Neural cell (in vitro differentiated cells): ENCODE results near the gene OOSP1. TPM values are rescaled to one million over a fixed set of nuclear protein-coding genes. Genes with fewer than 3 reads are reported as not detected.

Experiments
- H2AFZ ChIP-seq: fragments of 200-600, 300-800 bp; sonication (generic), shearing (Covaris generic); 2 replicates; pipeline ENCODE4 v1.6.0; 2014; ENCODE audit warnings: low read depth, mild to moderate bottlenecking, antibody characterized with exemption, low read length, moderate library complexity
- H3F3A ChIP-seq: fragments of 200-600 bp; shearing (Covaris generic); 2 replicates; pipeline ENCODE4 v1.6.1; 2016; ENCODE audit warnings: mild to moderate bottlenecking, moderate library complexity, mixed read lengths, antibody characterized with exemption, low read length; ENCODE audit not compliant: insufficient read depth, poor library complexity, severe bottlenecking
- H3K27ac ChIP-seq: fragments of 200-600, 300-800 bp; sonication (generic), shearing (Covaris generic); 2 replicates; pipeline ENCODE4 v1.5.1; 2014; ENCODE audit warnings: mild to moderate bottlenecking, low read length, moderate library complexity
- H3K27me3 ChIP-seq: fragments of 300-800, 200-600 bp; sonication (generic), shearing (Covaris generic); 2 replicates; pipeline ENCODE4 v1.6.0; 2014; ENCODE audit warnings: mild to moderate bottlenecking, low read depth, low read length, moderate library complexity; ENCODE audit not compliant: insufficient read depth
- H3K36me3 ChIP-seq: fragments of 300-800, 200-600 bp; sonication (generic), shearing (Covaris generic); 2 replicates; pipeline ENCODE4 v1.5.1; 2014; ENCODE audit warnings: mild to moderate bottlenecking, antibody characterized with exemption, low read length, moderate library complexity; ENCODE audit not compliant: insufficient read depth
- H3K4me2 ChIP-seq: fragments of 300-800, 200-600 bp; sonication (generic), shearing (Covaris generic); 2 replicates; pipeline ENCODE4 v1.6.0; 2014; ENCODE audit warnings: mild to moderate bottlenecking, low read length
- H3K4me3 ChIP-seq: fragments of 300-800, 200-600 bp; sonication (generic), shearing (Covaris generic); 2 replicates; pipeline ENCODE4 v1.5.1; 2014; ENCODE audit warnings: mild to moderate bottlenecking, low read length, moderate library complexity
- H3K79me2 ChIP-seq: fragments of 200-600 bp; shearing (Covaris generic); replicated peaks from 2 replicates; pipeline ENCODE4 v1.6.0; 2014; ENCODE audit warnings: mild to moderate bottlenecking, low read length, moderate library complexity; ENCODE audit not compliant: insufficient read depth
- H3K9ac ChIP-seq: fragments of 300-800, 200-600 bp; sonication (generic), shearing (Covaris generic); 2 replicates; pipeline ENCODE4 v1.6.1; 2016; ENCODE audit warnings: mild to moderate bottlenecking, low read length, mixed read lengths
- H3K9me2 ChIP-seq: fragments of 200-600 bp; shearing (Covaris generic); 2 replicates; pipeline ENCODE4 v1.6.1; 2016; ENCODE audit warnings: mild to moderate bottlenecking, low read length, mixed read lengths; ENCODE audit not compliant: insufficient read depth
- H3K9me3 ChIP-seq: fragments of 200-600, 300-800 bp; sonication (generic), shearing (Covaris generic); 2 replicates; pipeline ENCODE4 v1.6.1; 2016; ENCODE audit warnings: mild to moderate bottlenecking, mixed run types, low read length, moderate library complexity, mixed read lengths
- H4K20me1 ChIP-seq: fragments of 200-600 bp; shearing (Covaris generic); 2 replicates; pipeline ENCODE4 v1.6.1; 2016; ENCODE audit warnings: mild to moderate bottlenecking, mixed run types; ENCODE audit not compliant: insufficient read depth
- EP300 ChIP-seq: fragments of 450-650 bp; conservative IDR thresholded peaks from 2 replicates; pipeline ENCODE4 v1.6.1; 2014; ENCODE audit warnings: antibody characterized with exemption, mild to moderate bottlenecking, moderate library complexity; ENCODE audit not compliant: poor library complexity, severe bottlenecking
- EZH2 ChIP-seq: fragments of 200-600, 300-800 bp; shearing (Covaris generic), sonication (generic); IDR thresholded peaks from 2 replicates; pipeline ENCODE4 v1.6.1; 2014; ENCODE audit warnings: antibody characterized with exemption, low read length, borderline replicate concordance, mild to moderate bottlenecking; ENCODE audit not compliant: insufficient read depth, poor library complexity, severe bottlenecking
- MXI1 ChIP-seq: fragments of 450-650 bp; conservative IDR thresholded peaks from 2 replicates; pipeline ENCODE4 v1.6.1; 2014; ENCODE audit warnings: antibody characterized with exemption, mild to moderate bottlenecking; ENCODE audit not compliant: poor library complexity, severe bottlenecking
- POLR2AphosphoS5 ChIP-seq: IDR thresholded peaks from 2 replicates; pipeline ENCODE4 v1.6.1; 2012
- RAD21 ChIP-seq: fragments of 450-650 bp; conservative IDR thresholded peaks from 2 replicates; pipeline ENCODE4 v1.6.1; 2014; ENCODE audit warnings: antibody characterized with exemption, mild to moderate bottlenecking, moderate library complexity
- SMC3 ChIP-seq: fragments of 450-650 bp; conservative IDR thresholded peaks from 2 replicates; pipeline ENCODE4 v1.6.1; 2014; ENCODE audit warnings: antibody characterized with exemption, mild to moderate bottlenecking, moderate library complexity; ENCODE audit not compliant: poor library complexity
- TAF1 ChIP-seq: IDR thresholded peaks from 2 replicates; pipeline ENCODE4 v1.6.1; 2012; ENCODE audit warnings: low read depth
- polyA plus RNA-seq: library from polyadenylated mRNA; depleted of rRNA; stranded (reverse); fragments of >200 nt; gene quantifications from 2 replicates; pipeline ENCODE4 v1.2.3, GENCODE V29; 2014
- TF ChIP-seq, protein P1 (sequence below): fragments of 450-650 bp; IDR thresholded peaks from 2 replicates; pipeline ENCODE4 v1.5.1; 2014; ENCODE audit warnings: antibody characterized with exemption, mild to moderate bottlenecking, moderate library complexity; ENCODE audit not compliant: poor library complexity, severe bottlenecking
- TF ChIP-seq, protein P2 (sequence below): IDR thresholded peaks from 2 replicates; pipeline ENCODE4 v1.6.1; 2012; ENCODE audit warnings: borderline replicate concordance

Gene OOSP1
- polyA plus RNA-seq, 1 donor from 2014 or later, result not detected

DNA sequence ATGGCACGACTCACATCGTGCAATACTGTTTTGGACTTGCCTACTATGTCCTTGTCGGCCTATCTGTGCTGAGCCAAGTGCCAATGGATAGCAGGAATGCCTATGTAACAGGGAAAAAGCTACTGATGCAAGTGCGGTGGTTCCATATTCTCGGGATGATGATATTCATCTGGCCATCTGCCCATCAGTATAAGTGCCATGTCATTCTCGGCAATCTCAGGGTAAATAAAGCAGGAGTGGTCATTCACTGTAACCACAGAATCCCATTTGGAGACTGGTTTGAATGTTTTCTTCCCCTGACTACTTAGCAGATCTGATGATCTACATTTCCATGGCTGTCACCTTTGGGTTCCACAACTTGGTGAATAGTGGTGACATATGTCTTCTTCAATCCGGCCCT, 39.6 kb upstream of the OOSP1 start:
- Histone ChIP-seq H3K27me3 (no peaks in the 10 kb centered on the region), H3K9ac (no peak overlapping the region), H2AFZ (no peak overlapping the region), H3K4me3 (no peak overlapping the region), H3K79me2 (no peaks in the 10 kb centered on the region), H3K9me2 (no peaks in the 10 kb centered on the region), H3K36me3 (no peaks in the 10 kb centered on the region), H3K9me3 (no peaks in the 10 kb centered on the region), H4K20me1 (no peaks in the 10 kb centered on the region), H3K4me2 (no peak overlapping the region), H3F3A (no peaks in the 10 kb centered on the region), H3K27ac (no peak overlapping the region)
- TF ChIP-seq RAD21 (no peak), TAF1 (no peak), MXI1 (no peak), EP300 (no peak), EZH2 (no peak), SMC3 (no peak), POLR2AphosphoS5 (no peak)
- TF ChIP-seq, protein P1, sequence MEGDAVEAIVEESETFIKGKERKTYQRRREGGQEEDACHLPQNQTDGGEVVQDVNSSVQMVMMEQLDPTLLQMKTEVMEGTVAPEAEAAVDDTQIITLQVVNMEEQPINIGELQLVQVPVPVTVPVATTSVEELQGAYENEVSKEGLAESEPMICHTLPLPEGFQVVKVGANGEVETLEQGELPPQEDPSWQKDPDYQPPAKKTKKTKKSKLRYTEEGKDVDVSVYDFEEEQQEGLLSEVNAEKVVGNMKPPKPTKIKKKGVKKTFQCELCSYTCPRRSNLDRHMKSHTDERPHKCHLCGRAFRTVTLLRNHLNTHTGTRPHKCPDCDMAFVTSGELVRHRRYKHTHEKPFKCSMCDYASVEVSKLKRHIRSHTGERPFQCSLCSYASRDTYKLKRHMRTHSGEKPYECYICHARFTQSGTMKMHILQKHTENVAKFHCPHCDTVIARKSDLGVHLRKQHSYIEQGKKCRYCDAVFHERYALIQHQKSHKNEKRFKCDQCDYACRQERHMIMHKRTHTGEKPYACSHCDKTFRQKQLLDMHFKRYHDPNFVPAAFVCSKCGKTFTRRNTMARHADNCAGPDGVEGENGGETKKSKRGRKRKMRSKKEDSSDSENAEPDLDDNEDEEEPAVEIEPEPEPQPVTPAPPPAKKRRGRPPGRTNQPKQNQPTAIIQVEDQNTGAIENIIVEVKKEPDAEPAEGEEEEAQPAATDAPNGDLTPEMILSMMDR, result no peak
- TF ChIP-seq, protein P2, sequence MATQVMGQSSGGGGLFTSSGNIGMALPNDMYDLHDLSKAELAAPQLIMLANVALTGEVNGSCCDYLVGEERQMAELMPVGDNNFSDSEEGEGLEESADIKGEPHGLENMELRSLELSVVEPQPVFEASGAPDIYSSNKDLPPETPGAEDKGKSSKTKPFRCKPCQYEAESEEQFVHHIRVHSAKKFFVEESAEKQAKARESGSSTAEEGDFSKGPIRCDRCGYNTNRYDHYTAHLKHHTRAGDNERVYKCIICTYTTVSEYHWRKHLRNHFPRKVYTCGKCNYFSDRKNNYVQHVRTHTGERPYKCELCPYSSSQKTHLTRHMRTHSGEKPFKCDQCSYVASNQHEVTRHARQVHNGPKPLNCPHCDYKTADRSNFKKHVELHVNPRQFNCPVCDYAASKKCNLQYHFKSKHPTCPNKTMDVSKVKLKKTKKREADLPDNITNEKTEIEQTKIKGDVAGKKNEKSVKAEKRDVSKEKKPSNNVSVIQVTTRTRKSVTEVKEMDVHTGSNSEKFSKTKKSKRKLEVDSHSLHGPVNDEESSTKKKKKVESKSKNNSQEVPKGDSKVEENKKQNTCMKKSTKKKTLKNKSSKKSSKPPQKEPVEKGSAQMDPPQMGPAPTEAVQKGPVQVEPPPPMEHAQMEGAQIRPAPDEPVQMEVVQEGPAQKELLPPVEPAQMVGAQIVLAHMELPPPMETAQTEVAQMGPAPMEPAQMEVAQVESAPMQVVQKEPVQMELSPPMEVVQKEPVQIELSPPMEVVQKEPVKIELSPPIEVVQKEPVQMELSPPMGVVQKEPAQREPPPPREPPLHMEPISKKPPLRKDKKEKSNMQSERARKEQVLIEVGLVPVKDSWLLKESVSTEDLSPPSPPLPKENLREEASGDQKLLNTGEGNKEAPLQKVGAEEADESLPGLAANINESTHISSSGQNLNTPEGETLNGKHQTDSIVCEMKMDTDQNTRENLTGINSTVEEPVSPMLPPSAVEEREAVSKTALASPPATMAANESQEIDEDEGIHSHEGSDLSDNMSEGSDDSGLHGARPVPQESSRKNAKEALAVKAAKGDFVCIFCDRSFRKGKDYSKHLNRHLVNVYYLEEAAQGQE, result no peak

DNA sequence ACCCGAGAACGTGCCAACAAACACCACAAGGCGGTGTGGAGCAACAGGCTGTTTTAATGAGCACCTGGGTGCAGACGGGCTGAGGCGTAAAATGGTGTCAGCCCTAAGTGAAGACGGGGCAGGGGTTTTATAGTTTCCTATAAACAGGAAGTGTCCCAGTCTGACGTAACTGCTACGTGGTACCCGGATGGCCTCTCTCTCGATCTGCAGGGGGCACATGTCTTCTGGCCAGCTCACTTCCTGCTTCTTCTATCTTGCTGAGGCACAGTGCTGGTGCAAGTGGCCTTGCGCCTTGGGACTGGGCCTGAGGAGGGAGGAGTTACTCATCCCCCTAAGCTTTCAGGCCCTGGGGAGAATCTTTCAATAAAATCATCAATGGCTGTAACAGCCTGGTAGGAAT, 38.7 kb upstream of the OOSP1 start:
- Histone ChIP-seq H3F3A (no peaks in the 10 kb centered on the region), H3K4me2 (no peak overlapping the region)
- no peak for TF ChIP-seq EP300
- TF ChIP-seq EZH2, result no peak
- TF ChIP-seq POLR2AphosphoS5, result no peak
- TF ChIP-seq SMC3, result no peak
- TF ChIP-seq MXI1, result no peak
- TF ChIP-seq, protein P1, result no peak
- no peak for TF ChIP-seq RAD21
- no peak for TF ChIP-seq TAF1
- TF ChIP-seq, protein P2, result no peak

More for the DNA sequence above, 38.7 kb upstream of the OOSP1 start:
- no peaks in the 10 kb centered on the region for H4K20me1 ChIP-seq
- no peaks in the 10 kb centered on the region for H3K9me3 ChIP-seq
- H3K9me2 ChIP-seq, result no peaks in the 10 kb centered on the region
- no peak overlapping the region for H3K9ac ChIP-seq
- H2AFZ ChIP-seq, result no peak overlapping the region
- H3K4me3 ChIP-seq, result no peak overlapping the region
- H3K36me3 ChIP-seq, result no peaks in the 10 kb centered on the region
- no peaks in the 10 kb centered on the region for H3K79me2 ChIP-seq
- H3K27me3 ChIP-seq, result no peaks in the 10 kb centered on the region
- H3K27ac ChIP-seq, result no peak overlapping the region
